NCI-H748 (cell line): Measurements from ENCODE around the gene TTLL3.
"Not testable (repeated sequence)": the region's sequence is repeated elsewhere in the genome, so short reads cannot be mapped to it uniquely, and the experiment has no call there.

Experiments used
- DNase-seq: peaks from one replicate; lab custom pipeline; 2025; ENCODE audit not compliant: unreplicated experiment; lab: John Stamatoyannopoulos, UW

The TTLL3 gene

GRCh38 chr3:9837701-9838582 is 27.9 kb downstream of the TTLL3 start:
- no peak for DNase-seq

GRCh38 chr3:9838856-9839255 is 28.8 kb downstream of the TTLL3 start:
- DNase-seq = no peak

DNA sequence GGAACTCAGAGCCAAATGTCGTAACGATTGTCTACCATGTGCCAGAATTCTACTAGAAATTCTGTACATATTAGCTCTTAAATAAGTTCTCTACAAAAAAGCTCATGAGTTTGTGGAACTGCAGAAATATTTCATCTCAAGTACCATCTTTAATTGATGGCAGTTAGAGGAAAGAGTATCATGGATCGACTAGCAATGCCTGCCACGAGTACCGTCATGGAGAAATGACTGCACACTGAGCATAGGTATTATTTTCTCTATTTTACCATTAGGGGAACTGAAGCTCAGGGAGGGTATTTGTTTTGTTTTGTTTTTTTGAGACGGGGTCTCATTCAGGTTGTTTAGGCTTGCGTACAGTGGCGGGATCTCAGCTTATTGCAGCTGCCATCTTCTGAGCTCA is 31.0 kb downstream of the TTLL3 start:
- no peak for DNase-seq

GRCh38 chr3:9843715-9844438 is 33.8 kb downstream of the TTLL3 start, which contains the start of gene RPUSD3:
Gene RPUSD3, minus strand, starts transcription at chr3:9844008. Its CDS starts 18 bp downstream, at chr3:9843990.
- peak; percentile 89 for DNase-seq

DNA sequence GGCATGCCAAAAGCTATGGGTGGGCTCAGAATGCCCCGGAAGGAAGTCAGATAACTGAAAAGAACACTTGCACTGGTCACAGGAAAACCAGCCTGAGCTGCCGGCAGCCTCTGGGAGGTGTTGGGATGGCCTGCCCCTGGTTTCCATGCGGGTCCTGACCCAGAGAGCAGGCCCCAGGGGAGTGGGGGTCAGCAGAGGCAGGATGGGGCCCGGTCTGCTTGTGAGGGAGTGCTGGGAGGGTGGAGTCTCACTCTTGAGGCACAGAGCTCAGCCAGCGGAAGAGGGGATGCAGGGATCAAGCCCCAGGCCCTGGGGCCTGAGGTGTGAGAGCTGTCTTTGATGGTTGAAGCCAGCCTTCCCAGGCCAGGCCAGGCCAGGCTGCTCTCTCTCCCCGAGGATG is 36.2 kb downstream of the TTLL3 start:
- no peak for DNase-seq

GRCh38 chr3:9846931-9847488 is 36.9 kb downstream of the TTLL3 start:
- no peak for DNase-seq

DNA sequence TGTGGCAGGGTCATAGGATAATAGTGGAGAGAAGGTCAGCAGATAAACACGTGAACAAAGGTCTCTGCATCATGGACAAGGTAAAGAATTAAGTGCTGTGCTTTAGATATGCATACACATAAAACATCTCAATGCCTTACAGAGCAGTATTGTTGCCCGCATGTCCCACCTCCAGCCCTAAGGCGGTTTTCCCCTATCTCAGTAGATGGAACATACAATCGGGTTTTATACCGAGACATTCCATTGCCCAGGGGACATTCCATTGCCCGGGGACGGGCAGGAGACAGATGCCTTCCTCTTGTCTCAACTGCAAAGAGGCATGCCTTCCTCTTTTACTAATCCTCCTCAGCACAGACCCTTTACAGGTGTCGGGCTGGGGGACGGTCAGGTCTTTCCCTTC is 37.8 kb downstream of the TTLL3 start:
- not testable (repeated sequence) for DNase-seq

- DNase-seq = peak; percentile 4
Measured at GRCh38 chr3:9848860-9849259, 38.8 kb downstream of the TTLL3 start.

DNA sequence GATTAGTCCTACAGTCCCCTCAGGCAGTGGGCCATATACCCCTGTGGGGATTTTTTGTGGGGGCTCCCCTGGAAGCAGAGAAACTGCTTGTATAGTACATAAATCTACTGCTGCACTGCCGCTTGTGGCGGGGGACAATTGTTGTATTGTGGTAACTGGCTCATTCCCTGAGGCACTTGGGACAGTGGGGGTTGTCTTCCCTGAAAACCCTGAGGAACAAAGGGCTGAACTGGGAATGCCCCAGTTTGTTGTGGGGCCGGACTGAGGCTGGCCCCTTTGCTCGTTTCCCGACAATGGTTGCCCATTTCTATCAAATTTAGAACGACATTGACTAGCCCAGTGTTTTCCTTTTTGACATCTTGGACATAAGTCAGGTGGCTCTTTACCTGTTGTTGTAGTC is 41.3 kb downstream of the TTLL3 start:
- not testable (repeated sequence) for DNase-seq

DNA sequence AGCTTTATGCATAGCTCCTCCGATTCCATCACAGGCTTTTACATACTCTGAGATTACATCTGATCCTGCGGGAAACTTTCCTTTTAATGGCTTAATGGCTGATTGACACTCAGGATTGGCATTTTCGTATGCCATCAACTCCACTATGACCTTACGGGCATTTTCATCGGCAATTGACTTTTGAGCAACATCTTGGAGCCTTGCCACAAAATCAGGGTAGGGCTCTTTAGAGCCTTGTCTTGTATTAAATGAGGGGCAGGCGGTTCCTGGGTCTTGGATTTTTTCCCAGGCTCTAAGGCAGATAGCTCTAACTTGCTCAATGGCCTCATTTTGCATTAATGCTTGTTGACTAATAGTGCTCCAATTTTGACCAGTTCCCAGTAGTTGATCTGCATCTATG is 41.9 kb downstream of the TTLL3 start:
- DNase-seq = not testable (repeated sequence)

DNA sequence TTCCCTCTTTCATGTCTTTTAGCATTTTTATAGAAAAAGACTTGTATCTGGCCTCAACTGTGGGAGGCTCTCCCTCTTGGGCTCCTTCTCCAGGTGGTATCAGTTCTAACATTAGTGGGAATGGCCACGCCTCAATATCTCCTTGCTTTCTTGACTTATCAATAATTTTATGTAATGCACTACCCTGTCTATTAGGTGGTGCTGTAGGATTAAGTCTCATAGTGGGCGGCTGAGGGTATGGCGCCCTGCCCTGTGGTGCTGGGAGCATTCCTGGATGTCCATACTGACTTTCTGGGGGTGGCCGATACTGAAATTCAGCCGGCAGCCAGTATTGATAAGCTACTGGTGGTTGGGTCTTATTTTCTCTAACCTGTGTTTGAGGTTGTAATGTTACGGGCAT is 42.5 kb downstream of the TTLL3 start:
- DNase-seq = no peak

DNA sequence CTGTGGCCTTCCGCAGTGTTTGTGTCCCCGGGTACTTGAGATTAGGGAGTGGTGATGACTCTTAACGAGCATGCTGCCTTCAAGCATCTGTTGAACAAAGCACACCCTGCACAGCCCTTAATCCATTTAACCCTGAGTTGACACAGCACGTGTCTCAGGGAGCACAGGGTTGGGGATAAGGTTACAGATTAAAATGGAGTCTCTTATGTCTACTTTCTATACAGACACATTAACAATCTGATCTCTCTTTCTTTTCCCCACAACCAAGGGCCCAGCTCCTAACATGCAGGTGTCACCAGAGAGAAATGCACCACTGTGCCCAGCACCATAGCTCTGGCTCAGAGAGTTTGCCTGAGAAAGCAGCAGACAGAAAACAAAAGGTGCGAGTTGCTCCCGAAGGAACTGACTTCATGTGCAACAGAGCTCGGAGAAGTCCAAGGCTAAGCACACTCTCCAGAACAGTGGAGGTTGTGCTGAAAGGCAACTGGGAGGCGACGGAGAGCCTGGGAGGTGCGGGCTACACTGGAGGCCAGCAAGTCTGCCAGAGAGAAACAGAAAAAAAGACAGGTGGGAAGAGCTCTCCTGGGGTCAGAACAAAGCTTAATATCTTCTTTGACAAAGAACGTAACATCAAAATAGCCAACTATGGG is 44.4 kb downstream of the TTLL3 start:
- peak; percentile 29 for DNase-seq

GRCh38 chr3:9855594-9855993 is 45.5 kb downstream of the TTLL3 start:
- DNase-seq = no peak

- no peak for DNase-seq
Measured at GRCh38 chr3:9859530-9860025, 49.5 kb downstream of the TTLL3 start.

GRCh38 chr3:9861201-9861600 is 51.1 kb downstream of the TTLL3 start:
- no peak for DNase-seq

GRCh38 chr3:9861626-9862130 is 51.6 kb downstream of the TTLL3 start:
- no peak for DNase-seq

DNA sequence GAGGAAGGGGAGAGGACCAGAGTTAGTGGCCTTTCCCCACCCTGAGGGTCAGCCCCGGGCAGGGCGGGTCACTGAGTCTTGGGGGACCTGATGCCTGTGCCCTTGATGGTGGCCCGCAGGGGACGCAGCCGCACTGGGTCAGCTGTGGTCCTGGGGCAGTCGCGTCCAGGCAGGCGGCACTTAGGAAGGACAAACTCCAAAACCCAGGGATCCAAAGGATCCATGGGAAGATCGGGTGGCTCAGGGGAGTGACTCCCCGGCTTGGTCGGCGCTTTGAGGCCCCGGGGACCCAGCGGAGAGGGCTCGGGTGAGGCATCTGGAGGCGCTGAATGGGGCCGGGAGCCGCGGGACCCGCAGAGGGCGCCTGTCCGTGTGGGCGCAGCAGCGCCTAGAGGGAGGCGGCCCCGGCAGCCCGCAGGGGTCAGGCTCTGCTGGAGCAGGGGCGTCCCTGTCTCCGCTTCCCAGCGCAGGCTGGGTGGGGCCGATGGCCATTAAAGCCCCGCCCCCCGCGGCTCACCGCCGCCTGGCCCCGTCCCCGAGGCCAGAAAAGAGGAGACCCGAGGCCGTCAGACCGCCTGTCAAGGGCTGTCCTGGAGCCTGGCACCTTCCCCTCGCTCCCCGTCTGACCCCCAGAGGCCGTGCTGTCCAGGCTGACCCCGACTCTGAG is 52.5 kb downstream of the TTLL3 start:
- no peak for DNase-seq

- DNase-seq = no peak
Measured at GRCh38 chr3:9863058-9863772, 53.2 kb downstream of the TTLL3 start.

GRCh38 chr3:9864200-9864927 is 54.3 kb downstream of the TTLL3 start:
- DNase-seq = peak; percentile 63
